ENCODE results near the gene XAGE1A. TPM values are rescaled to one million over a fixed set of nuclear protein-coding genes. Genes with fewer than 3 reads are reported as not detected.
"Not testable (repeated sequence)": the region's sequence is repeated elsewhere in the genome, so short reads cannot be mapped to it uniquely, and the experiment has no call there.

The XAGE1A gene
- total RNA-seq = not detected

DNA sequence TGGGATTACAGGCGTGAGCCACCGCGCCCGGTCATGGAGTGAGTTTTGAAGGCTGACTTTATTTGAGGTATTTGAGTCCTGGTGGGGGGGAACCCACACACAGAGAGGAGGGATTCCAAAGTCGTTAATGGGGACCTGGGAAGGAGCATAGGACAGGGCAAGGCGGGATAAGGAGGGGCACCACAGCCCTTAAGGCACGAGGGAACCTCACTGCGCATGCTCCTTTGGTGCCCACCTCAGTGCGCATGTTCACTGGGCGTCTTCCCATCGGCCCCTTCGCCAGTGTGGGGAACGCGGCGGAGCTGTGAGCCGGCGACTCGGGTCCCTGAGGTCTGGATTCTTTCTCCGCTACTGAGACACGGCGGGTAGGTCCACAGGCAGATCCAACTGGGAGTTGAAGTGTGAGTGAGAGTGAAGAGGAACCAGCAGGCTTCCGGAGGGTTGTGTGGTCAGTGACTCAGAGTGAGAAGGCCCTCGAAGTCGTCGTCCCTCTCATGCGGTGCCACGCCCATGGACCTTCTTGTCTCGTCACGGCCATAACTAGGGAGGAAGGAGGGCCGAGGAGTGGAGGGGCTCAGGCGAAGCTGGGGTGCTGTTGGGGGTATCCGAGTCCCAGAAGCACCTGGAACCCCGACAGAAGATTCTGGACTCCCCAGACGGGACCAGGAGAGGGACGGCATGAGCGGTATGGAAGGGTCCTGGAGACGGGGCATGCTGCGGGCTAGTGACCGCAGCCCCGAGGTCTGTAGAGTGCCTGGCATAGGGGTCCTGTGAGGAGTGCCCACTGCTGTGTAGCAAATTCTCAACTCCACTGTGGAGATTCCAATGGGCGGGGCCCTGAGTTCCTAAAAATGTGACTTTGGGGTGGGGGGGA, at the start of gene XAGE1A:
TSS of gene XAGE1A (plus strand) at position 264 of the 874 bp plus-strand sequence. CDS start 1,554 bp downstream, outside the sequence.
- DNase-seq; H3K27ac ChIP-seq; H3K4me1 ChIP-seq; H3K27me3 ChIP-seq; ATAC-seq; H3K9me3 ChIP-seq; intact Hi-C loops (cut with DNase I); H3K4me3 ChIP-seq; H3K36me3 ChIP-seq (replicated peaks in 1 of 2; ENCODE audit: insufficient read depth in 1 of 2, low read depth in 2 of 2): not testable (repeated sequence)
- WGBS, 2 donors = no CpG with 5 or more reads among the region's 41 CpGs

- not testable (repeated sequence) for ATAC-seq, H3K4me1 ChIP-seq
- 20 to 75% methylated on average over 2 to 3 of the region's 3 CpGs for WGBS, 2 donors
Observed at GRCh38 chrX:52452031-52452430, 43.6 kb upstream of the XAGE1A start.

DNA sequence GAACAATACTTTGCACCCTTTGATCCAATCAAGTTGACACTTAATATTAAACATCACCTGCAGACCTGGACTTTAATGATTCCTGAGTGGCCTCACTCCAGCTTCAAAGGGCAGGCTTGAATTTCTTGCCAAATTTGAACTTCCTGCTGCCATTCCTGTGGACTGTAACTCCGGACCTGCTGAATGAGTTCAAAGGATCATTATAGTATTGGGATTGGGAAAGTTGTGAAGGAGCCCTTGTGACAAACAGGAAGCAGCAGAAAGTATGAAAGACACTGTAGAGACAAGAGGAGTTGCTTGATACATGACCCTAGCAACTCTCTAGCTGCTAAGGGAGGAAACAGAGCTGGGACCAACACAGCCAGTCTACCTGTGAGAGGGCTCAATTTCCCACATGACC, 24.3 kb upstream of the XAGE1A start:
- H3K9me3 ChIP-seq; H3K27me3 ChIP-seq; H3K36me3 ChIP-seq (replicated peaks in 1 of 2; ENCODE audit: insufficient read depth in 1 of 2, low read depth in 2 of 2); ATAC-seq; DNase-seq; H3K4me1 ChIP-seq; H3K27ac ChIP-seq; H3K4me3 ChIP-seq; intact Hi-C loops (cut with DNase I): not testable (repeated sequence)
- WGBS, 2 donors = 25% methylated on average over 1 of the region's 1 CpG; no CpG with 5 or more reads in 1 of the 2 donors

More at GRCh38 chrX:52452031-52452430, 43.6 kb upstream of the XAGE1A start:
- H3K36me3 ChIP-seq (replicated peaks in 1 of 2; ENCODE audit: insufficient read depth in 1 of 2, low read depth in 2 of 2); DNase-seq; H3K9me3 ChIP-seq; H3K27ac ChIP-seq; H3K4me3 ChIP-seq; H3K27me3 ChIP-seq; intact Hi-C loops (cut with DNase I): not testable (repeated sequence)

DNA sequence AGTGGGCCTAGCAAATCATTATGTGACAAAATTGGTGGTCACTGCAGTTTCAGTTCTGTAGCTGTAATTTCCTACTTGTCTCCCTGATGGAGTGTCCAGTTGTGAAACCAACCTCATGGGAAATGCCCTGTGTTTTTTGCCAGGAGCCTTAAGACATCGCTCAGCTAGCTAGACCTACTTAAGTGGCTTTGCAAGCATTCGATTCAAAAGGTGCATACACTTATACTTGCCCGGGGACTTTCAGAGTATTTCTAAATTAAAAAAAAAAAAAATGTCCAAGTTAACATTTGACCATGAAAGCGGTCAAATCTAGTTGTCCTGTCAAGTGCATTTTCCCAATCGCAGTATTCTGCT, 788 bp downstream of the XAGE1A start:
- no CpG with 5 or more reads among the region's 5 CpGs for WGBS, 2 donors
- ATAC-seq; DNase-seq; H3K9me3 ChIP-seq; H3K4me3 ChIP-seq; H3K27me3 ChIP-seq; H3K36me3 ChIP-seq (replicated peaks in 1 of 2; ENCODE audit: insufficient read depth in 1 of 2, low read depth in 2 of 2); H3K27ac ChIP-seq; H3K4me1 ChIP-seq; intact Hi-C loops (cut with DNase I): not testable (repeated sequence)

DNA sequence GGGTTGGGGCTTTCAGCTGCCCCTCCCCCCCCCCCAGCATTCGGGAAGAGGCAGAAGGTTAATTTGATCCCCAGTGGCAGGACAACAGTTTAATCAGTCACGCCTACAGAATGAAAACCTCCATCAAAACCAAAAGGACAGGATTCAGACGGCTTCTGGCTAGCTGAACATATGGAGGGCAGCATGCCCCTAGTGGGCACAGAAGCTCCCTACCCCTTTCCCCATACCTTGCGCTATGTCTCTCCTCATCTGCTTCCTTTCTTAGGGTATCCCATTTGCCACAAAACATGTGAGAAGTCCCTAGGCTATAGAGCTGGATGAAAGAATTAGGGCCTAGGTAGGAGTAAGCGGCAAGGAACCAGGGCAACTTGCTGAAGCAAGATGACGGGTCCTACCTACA, 5.8 kb downstream of the XAGE1A start:
- DNase-seq; ATAC-seq; H3K9me3 ChIP-seq; intact Hi-C loops (cut with DNase I); H3K36me3 ChIP-seq (replicated peaks in 1 of 2; ENCODE audit: insufficient read depth in 1 of 2, low read depth in 2 of 2); H3K4me3 ChIP-seq; H3K27ac ChIP-seq; H3K27me3 ChIP-seq; H3K4me1 ChIP-seq: not testable (repeated sequence)
- WGBS, 2 donors = no CpG with 5 or more reads among the region's 6 CpGs

- WGBS, 2 donors = 81 to 100% methylated on average over 4 of the region's 4 CpGs
- no peaks in the 10 kb centered on the region for H3K9me3 ChIP-seq
- no peak for DNase-seq
- no peak overlapping the region for H3K4me3 ChIP-seq
- intact Hi-C loops (cut with DNase I) = no loop called here
- H3K4me1 ChIP-seq = no peaks in the 10 kb centered on the region
- H3K27me3 ChIP-seq = no peaks in the 10 kb centered on the region
- TF ChIP-seq POLR2A (IDR thresholded peaks at IDR 0.05) (no peak), CTCF (IDR thresholded peaks at IDR 0.05) (no peak)
- H3K36me3 ChIP-seq (replicated peaks in 1 of 2; ENCODE audit: insufficient read depth in 1 of 2, low read depth in 2 of 2) = no peaks in the 10 kb centered on the region
- ATAC-seq = no peak
- no peak overlapping the region for H3K27ac ChIP-seq
Observed at GRCh38 chrX:52504551-52504950, 8.9 kb downstream of the XAGE1A start.

- TF ChIP-seq CTCF (IDR thresholded peaks at IDR 0.05) = no peak
- no peak for TF ChIP-seq POLR2A (IDR thresholded peaks at IDR 0.05)
- H3K9me3 ChIP-seq = no peaks in the 10 kb centered on the region
- intact Hi-C loops (cut with DNase I) = no loop called here
- no peaks in the 10 kb centered on the region for H3K27me3 ChIP-seq
- no peak overlapping the region for H3K27ac ChIP-seq
- H3K4me1 ChIP-seq = no peaks in the 10 kb centered on the region
- ATAC-seq = no peak
- no peak overlapping the region for H3K4me3 ChIP-seq
- WGBS, 2 donors = 58 to 69% methylated on average over 3 of the region's 3 CpGs
- no peaks in the 10 kb centered on the region for H3K36me3 ChIP-seq (replicated peaks in 1 of 2; ENCODE audit: insufficient read depth in 1 of 2, low read depth in 2 of 2)
- DNase-seq = no peak
Observed at GRCh38 chrX:52507331-52507730, 11.7 kb downstream of the XAGE1A start.

Data from body of pancreas (tissue), 4 donors.